LHCN-M2 (cell line): ENCODE data around the gene SCNN1B. TPM values are rescaled to one million over a fixed set of nuclear protein-coding genes. Genes with fewer than 3 reads are reported as not detected.
"Not testable (repeated sequence)": the region's sequence is repeated elsewhere in the genome, so short reads cannot be mapped to it uniquely, and the experiment has no call there.

ENCODE experiments used
- DNase-seq: peaks from one replicate; pipeline ENCODE4 v3.0.0-alpha.2; 2012; ENCODE audit warnings: low read depth
- total RNA-seq: library from RNA; depleted of rRNA; stranded (reverse); fragments of >200 nt; gene quantifications from 2 replicates; pipeline ENCODE4 v1.2.3, GENCODE V29; 2014

SCNN1B gene
- total RNA-seq, 1 experiment from 2014 or later = not detected

DNA sequence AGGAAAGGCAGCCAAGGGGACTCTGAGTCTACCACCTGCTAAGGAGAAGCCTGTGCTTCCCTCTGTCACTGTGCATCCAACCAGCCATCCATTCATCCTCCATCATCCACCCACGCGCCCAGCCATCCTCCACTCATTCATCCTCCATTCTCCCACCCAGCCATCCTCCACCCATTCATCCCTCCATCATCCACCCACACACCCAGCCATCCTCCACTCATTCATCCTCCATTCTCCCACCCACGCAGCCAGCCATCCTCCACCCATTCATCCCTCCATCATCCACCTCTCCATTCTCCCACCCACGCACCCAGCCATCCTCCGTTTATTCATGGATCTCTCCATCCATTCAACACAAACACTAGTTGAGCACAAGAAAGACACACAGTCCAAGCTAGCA lies 76.8 kb downstream of the SCNN1B start:
- no peak for DNase-seq

DNA sequence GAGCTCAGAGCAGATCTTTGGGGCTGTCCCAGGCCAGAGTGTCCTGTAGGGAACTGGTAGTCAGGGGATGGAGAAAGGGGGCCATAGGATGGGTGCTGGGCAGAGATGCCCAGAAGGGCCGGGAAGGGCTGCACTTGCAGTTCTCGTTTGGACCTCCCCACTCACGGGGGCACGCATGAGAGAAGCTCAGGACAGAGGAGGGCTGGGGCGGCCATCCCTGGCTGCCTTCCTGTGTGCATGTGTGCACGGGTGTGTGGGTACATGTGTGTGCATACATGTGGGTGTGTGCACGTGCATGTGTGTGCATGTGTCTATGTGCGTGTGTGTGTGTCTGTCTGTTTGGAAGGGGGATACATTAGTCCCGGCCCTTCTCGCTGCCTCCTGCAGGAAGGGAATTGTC lies 77.6 kb downstream of the SCNN1B start:
- DNase-seq = no peak

- DNase-seq = no peak
These were observed 78.4 kb downstream of the SCNN1B start for GRCh38 chr16:23380501-23380951.

GRCh38 chr16:23381702-23382101 lies 79.6 kb downstream of the SCNN1B start:
- DNase-seq = not testable (repeated sequence)

GRCh38 chr16:23382279-23382678 lies 80.2 kb downstream of the SCNN1B start:
- no peak for DNase-seq

- no peak for DNase-seq
These were observed 81.8 kb downstream of the SCNN1B start for GRCh38 chr16:23383881-23384280.

DNA sequence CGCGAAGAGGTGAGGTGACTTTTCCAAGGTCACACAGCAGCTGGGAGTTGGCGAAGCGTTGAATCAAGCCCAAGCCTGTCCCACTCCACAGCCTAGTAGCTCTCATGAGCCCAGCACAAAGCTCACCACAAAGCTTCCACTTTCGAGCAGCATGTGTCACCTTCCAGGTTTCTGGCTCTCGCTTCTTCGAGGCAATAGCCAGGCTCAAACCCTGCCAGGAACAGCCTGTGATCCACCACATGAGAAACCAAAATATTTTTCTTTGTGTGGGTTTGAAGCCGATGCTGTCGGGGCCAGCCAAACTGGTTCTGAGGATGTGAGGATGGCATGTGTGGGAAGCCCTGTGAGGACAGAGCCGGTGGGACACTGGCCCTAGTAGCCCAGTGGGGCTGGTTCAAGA lies 82.8 kb downstream of the SCNN1B start:
- DNase-seq = no peak

DNA sequence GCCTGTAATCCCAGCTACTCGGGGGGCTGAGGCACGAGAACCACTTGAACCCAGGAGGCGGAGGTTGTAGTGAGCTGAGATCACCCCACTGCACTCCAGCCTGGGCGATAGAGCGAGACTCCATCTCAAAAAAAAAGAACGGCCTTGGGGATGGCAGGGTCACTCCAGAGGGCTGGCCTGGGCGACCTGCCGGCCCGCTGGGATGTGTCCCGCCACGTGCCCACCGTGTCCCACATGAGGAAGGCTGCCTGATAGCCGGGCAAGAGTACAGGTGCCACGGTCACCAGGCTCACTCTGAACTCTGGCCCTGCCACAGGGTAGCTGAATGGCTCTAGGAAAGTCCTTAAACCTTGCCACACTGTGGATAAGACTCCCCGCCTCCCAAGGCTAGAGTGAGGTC lies 83.3 kb downstream of the SCNN1B start:
- DNase-seq = no peak

DNA sequence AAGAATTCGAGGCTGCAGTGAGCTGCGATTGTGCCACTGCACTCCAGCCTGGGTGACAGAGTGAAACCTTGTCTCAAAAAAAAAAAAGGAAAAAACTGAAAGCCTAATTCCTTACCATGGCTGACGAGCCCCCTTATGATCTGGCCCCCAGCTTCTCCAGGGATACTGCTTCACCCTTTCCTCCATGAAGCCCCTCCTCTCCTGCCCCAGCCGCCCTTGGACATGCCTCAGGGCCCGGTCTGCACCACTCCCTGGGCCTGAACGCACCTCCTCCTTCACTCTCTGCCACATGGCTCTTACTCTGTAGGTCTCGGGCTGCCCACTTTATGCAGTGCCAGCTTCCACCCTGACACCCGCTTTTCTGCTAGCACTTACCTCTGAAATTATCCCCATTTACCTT lies 85.6 kb downstream of the SCNN1B start:
- DNase-seq = no peak

DNA sequence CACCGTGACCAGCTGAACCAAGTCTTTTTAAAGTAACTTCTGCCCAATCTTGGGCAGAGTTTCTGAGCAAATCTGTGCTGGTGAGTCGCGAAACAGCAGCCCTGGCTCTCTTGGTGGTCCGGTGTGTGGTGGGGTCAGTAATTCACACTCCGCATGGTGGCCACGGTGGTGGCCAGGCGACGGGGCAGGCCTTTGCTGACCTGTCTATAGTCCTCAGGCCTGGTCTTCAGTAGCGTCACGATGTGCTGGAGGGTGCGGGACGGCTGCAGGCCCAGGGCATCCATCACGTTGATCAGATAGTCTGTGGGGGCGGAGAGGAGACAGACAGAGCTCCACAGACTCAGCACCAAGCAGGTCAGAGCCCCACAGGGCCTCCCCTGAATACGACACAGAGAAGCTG lies 86.7 kb downstream of the SCNN1B start:
- DNase-seq = no peak

GRCh38 chr16:23389201-23389600 lies 87.1 kb downstream of the SCNN1B start:
- no peak for DNase-seq

DNA sequence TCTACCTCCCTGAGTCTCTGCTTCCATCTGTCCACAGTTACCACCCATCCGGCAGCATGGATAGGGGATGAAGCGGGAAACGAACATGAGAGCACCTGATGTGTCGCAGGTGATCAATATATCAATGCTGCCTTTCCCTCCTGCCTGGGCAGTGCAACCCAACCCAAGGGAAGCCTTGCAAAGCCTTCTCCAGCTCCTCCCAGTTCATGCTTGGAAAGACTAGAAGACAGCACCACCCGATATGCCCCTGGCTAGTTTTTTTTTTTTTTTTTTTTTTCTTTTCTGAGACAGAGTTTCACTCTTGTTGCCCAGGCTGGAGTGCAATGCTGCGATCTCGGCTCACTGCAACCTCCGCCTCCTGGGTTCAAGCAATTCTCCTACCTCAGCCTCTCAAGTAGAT lies 87.8 kb downstream of the SCNN1B start:
- DNase-seq = not testable (repeated sequence)

- no peak for DNase-seq
These were observed 89.5 kb downstream of the SCNN1B start for GRCh38 chr16:23391381-23392222.

- DNase-seq = no peak
These were observed 90.1 kb downstream of the SCNN1B start for GRCh38 chr16:23392223-23392600.

DNA sequence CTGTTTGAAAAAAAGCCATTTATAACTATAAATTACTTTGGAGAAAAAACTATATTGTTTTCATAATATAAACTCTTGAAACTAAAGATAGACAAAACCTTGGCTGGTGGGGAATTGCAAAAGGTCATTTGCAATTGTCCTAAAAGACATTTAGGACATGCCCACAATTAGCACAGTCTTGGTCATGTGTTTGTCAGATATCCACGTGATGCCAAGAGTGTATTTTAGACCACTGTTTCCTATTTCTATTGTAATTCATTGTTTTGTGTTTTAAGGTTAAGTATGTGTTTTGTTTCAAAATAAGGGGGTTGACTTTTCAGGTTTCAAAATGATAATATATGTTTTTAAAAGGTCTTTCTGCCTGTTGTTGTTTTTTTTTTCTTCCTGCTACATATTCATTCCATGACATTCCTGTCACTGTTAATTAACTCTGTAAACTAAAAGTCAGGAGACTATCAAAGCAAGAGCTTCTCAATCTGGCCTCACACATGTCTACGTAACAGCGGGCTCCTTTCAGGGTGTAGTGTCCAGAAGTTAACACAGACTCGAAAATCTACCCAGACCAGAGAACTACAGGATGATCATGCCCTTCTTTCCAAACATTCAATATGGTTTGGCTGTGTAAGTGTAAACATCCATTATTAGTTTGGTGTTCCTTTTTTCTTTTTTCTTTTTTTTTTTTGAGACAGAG lies 92.2 kb downstream of the SCNN1B start:
- no peak for DNase-seq

GRCh38 chr16:23395732-23396131 lies 93.6 kb downstream of the SCNN1B start:
- DNase-seq = no peak

DNA sequence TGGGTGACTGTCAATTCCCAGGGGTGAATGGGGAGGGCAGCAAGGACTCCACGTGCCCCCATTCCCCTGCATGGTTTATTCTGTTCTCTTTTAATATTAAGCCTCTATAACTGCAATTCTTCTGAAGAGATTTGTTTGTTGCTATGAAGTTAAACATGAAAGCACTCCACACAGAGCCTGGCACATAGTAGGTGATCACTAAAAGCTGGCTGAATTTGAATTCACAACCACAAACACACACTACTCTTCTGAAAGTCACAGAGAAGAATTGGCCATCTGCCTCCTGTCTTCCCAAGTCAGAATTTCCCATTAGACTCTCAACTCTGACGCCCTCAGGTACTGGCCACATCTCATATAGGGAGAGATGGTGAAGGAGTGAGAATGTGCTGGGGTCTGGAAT lies 95.4 kb downstream of the SCNN1B start:
- no peak for DNase-seq

DNA sequence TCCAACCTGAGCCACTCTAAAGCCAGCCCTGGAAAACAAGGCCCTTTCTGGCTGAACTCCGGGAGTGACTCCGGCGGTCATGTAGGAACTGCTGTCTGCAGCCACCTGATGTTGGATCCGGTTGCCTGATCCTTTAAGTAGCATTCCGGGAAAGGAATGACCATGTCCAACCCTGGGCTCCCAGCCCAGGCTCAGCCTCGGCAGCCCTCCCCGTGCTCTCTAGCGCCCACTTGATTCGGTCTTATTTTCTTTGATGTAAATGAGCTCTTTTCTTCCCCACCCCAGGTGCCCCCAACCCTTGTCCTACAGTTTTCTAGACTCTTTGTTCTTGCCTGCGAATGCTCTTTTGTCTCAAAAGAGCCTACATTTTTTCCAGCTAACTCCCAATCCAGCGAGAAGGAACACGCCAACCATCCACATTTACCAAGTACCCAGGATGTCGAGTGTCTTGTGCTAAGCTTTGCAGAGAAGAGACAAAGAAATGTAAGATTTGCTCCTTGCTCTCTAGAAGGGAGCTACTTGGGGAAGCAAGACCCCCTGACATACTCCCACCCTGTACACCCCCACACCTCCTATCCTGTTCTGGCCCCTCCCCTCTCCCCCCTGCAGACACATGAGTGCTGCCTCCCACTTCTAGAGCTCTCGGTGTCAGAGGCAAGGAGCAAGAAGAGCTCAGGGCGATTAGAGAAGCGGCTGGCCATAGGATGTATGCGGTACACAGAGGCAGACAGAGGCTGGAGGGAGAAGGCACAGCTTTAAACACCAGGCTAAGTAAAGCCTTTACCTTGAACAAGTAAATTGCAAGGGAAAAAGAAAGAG lies 97.1 kb downstream of the SCNN1B start:
- DNase-seq = no peak

DNA sequence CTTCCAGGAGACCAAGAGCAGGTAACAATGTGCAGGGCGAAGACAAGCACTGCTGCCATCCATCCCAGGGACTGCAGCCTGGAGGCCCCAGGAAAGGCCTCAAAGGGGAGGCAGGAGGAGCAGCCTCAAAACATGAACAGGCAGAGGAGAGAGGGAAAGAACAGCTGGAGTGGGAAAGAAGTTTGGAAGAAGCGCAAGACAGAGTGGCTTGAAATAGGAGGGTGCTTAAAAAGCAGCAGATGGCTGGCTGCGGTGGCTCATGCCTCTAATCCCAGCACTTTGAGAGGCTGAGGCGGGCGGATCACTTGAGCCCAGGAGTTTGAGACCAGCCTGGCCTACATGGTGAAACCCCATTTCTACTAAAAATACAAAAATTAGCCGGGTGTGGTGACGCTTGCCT lies 98.3 kb downstream of the SCNN1B start:
- not testable (repeated sequence) for DNase-seq

- DNase-seq = no peak
These were observed 99.0 kb downstream of the SCNN1B start for GRCh38 chr16:23401139-23401538.

GRCh38 chr16:23402100-23402499 lies 100.0 kb downstream of the SCNN1B start:
- no peak for DNase-seq

- DNase-seq = peak; percentile 74
These were observed 101.4 kb downstream of the SCNN1B start for GRCh38 chr16:23403547-23403946.
